GM10266 (cell line): Measurements from ENCODE around the gene COX19.
A peak's percentile ranks its signal among the peaks of the same experiment; 100 is the strongest.

Experiments used
- DNase-seq: peaks from one replicate; pipeline ENCODE4 v3.0.0; 2012; ENCODE audit errors: extremely low spot score
- CTCF ChIP-seq: IDR thresholded peaks from 2 replicates; pipeline ENCODE4 v1.5.1; 2012; ENCODE audit warnings: mild to moderate bottlenecking, low read depth; ENCODE audit not compliant: control insufficient read depth, insufficient read depth; ENCODE audit errors: missing control alignments

The COX19 gene

GRCh38 chr7:988426-988911, 13.1 kb upstream of the COX19 start:
- TF ChIP-seq CTCF, result peak; percentile 14
- DNase-seq, result peak; percentile 73

- DNase-seq, result no peak
- no peak for TF ChIP-seq CTCF
Observed at GRCh38 chr7:987909-988308, 12.6 kb upstream of the COX19 start.

- TF ChIP-seq CTCF, result no peak
- DNase-seq, result no peak
Observed at GRCh38 chr7:986766-987751, 11.7 kb upstream of the COX19 start.

- no peak for TF ChIP-seq CTCF
- DNase-seq, result no peak
Observed at GRCh38 chr7:985915-986741, 10.8 kb upstream of the COX19 start.

- DNase-seq, result no peak
- no peak for TF ChIP-seq CTCF
Observed at GRCh38 chr7:985127-985416, 9.7 kb upstream of the COX19 start.

GRCh38 chr7:984361-985126, 9.2 kb upstream of the COX19 start:
- DNase-seq, result no peak
- TF ChIP-seq CTCF, result no peak
